Skin of body (tissue), 2 donors: ENCODE results near the gene CERS6. TPM values are rescaled to one million over a fixed set of nuclear protein-coding genes. Genes with fewer than 3 reads are reported as not detected.
A peak's percentile ranks its signal among the peaks of the same experiment; 100 is the strongest.
"Not testable (repeated sequence)": the region's sequence is repeated elsewhere in the genome, so short reads cannot be mapped to it uniquely, and the experiment has no call there.

ENCODE experiments used
- DNase-seq: peaks from one replicate; lab custom pipeline; 2025; lab: John Stamatoyannopoulos, UW
- total RNA-seq: library from RNA; depleted of rRNA; stranded (reverse); fragments of >200 nt; gene quantifications from one replicate; pipeline ENCODE4 v1.2.3, GENCODE V29; 2014

CERS6 gene
- total RNA-seq, 1 donor from 2014 or later = 34.6 TPM

GRCh38 chr2:168501466-168502065, 45.5 kb downstream of the CERS6 start:
- no peak for DNase-seq

DNA sequence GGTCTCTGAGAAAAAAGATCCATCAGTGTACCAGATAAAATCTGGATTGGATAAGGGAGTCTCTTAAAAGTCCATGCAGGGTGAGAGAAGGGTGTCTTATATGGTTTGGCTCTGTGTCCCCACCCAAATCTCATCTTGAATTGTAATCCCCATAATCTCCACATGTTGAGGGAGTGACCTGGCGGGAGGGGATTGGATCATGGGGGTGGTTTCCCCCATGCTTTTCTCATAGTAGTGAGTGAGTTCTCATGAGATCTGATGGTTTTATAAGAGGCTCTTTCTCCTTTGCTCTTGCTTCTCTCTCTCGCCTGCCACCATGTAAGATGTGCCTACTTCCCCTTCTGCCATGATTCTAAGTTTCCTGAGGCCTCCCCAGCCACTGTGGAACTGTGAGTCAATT, 46.8 kb downstream of the CERS6 start:
- not testable (repeated sequence) for DNase-seq

- no peak for DNase-seq
These were observed 47.8 kb downstream of the CERS6 start for GRCh38 chr2:168503901-168504300.

DNA sequence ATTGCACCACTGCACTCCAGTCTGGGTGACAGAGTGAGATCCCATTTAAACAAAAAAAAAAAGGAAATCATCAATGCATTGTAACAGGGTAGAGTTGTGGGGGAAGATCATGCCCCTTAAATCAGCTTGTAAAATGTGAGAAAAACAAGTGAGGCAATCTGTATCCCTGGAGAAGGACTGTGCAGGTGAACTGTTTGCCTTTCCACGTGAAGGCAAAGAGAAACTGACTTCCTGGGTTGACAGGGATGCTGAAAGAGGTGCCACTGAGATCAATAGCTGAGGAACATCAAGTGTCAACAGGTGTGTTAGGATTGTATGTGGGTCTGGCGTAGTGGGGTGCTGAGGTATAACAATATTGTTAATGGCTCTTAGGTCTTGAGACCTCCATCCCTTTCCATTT, 48.3 kb downstream of the CERS6 start:
- DNase-seq = no peak

DNA sequence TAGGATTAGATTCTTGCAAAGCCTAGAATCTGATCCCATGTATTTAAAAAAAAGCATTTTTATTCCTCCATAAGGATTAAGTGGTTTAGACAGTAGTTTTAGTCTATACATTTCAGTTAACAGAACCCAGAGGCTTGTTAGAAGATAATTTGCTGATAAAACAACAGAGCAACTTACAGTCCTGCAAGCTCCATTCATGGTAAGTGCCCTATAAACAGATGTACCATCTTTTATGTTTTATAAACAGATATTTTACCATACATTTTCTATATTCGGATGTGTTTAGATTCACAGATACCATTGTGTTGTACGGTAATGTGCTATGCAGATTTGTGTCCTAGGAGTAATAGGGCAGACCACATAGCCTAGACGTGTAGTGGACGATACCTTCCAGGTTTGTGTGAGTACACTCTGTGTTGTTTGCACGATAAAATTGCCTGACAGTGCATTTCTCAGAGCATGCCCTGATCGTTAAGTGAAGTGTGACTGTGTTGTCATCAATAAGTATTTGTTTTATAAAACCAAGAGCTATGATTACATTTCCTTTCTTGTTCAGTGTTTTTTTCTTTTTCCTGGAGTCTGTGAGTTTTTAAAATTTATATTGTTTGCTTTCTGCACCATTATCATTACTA, 54.2 kb downstream of the CERS6 start:
- no peak for DNase-seq

GRCh38 chr2:168514692-168515091, 58.6 kb downstream of the CERS6 start:
- DNase-seq = no peak

DNA sequence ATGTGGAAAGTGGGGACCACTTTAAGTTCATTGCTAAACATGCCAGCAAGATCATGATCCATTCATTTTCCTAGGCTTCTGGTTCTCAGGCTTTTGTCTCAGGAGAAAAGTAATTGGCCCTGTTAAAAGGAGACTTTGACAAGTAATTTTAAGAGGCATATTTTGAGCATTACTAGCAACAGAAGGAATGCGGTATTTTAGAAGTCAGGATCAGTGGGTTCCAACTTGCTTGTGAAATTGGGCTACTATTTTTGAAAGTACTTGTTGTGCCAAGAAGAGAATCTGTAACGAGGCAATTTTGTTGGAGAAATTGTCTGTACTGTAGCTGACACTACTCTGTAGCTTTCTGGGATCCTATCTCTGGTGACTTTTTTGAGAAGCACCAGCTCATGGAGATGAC, 59.4 kb downstream of the CERS6 start:
- no peak for DNase-seq

DNA sequence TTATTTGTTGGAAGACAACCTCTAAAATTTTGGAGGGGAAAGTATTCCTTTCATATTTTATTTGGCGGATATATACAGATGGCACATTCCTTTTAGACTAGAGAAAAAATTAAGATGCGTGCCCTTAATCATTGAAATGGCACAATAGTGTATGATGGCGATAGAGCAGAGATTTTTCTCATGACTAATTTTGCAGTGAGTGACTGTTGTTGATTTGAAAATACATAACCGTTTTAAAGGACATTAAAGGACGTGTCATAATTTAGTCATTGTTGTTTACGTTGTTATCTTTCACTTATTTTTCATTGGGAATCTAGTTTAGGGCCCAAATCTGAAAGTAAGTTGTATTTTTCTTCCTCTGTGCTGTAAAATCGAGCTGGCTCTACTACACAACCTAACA, 61.7 kb downstream of the CERS6 start:
- no peak for DNase-seq

DNA sequence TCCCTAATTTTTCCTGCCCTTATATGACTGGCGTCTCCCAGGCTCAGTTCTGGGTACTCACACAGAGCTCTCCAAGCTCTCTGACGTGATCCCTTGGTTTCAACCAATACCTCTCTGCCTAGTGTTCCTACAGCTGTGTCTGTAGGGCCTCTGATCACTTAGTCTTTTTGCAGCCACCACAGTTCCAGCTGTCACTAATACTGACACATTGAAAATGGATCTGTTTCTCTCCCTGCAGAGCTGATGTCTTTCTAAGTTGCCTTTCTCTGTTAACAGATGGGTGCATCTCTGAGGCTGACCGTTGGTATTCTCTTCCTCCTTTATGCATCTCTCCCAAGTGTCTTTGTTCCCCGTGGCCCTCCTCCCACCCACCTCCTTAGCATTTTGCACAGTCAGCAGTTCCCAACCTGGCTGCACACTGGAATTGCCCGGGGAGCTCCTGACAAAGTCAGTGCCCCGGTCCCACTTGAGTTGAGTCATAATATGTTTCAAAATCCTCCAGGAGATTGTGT, 62.5 kb downstream of the CERS6 start:
- no peak for DNase-seq

GRCh38 chr2:168519534-168520308, 63.6 kb downstream of the CERS6 start:
- no peak for DNase-seq

- peak; percentile 10 for DNase-seq
These were observed 65.1 kb downstream of the CERS6 start for GRCh38 chr2:168521053-168521741.

DNA sequence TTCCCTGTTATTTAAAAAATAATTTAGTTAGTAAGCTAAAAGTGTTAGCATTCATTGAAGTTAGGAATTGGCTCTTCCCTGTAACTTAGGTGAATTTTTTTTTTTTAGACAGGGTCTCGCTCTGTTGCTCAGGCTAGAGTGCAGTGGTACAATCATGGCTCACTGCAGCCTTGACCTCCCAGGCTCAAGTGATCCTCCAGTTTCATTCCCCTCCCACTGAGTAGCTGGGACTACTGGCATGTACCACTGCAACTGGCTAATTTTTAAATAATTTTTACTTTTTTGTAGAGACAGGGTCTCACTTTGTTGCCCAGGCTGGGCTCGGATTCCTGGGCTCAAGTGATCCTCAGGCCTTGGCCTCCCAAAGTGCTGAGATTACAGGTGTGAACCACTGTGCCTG, 66.4 kb downstream of the CERS6 start:
- DNase-seq = no peak

- no peak for DNase-seq
These were observed 67.9 kb downstream of the CERS6 start for GRCh38 chr2:168524005-168524404.

GRCh38 chr2:168525020-168525419, 68.9 kb downstream of the CERS6 start:
- DNase-seq = no peak

DNA sequence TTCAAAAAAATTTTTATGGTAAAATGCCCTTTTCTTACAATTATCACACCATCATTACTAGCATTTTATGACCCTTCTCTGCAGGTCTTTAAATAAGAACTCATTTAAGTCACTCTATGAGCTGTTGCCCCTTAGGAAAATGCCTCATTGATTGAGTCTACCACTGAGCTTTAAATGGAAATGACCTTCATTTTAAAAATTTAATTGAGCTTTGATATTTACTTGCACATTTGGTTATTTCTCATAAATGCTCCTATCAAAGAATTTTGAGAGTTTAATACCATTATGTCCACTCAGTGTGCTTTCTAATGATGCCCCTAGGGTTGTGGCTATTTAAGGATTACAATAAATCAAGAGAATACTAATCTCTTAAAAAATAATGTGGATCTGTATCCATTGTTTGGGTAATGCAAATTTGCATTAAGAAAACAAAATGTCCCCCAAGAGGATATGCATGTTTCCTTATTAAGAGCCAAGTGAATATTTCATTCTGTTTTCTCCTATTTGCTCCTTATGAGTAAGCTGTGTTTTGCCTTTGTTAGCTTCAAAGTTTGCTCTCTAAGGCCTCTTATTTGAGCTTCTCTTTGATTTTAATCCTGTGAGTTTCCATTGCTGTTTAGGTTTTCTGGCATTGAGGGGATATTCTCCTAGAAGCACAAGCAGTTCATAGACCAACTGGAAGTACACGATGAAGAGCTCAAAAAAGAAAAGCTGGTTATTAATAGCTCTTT, 69.8 kb downstream of the CERS6 start:
- DNase-seq = peak; percentile 40

DNA sequence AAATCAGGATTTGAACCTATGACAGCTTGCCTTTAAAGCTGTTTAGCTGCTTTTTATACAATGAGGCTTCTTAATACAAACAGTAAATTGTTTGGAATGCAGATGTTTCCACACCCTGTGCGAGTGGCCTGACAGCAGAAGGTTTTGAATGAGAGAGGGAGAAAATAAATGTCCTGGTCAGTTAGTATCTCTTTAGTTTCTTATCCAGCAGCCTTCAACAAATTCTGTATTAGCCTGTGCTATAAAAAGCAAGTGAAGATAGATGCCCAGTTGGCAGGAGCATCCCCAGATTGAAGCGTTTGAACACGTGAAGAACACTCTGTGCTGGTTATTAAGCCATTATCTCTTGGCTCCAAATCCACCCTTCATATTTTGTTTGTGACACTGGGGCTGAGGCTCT, 70.6 kb downstream of the CERS6 start:
- DNase-seq = peak; percentile 39

DNA sequence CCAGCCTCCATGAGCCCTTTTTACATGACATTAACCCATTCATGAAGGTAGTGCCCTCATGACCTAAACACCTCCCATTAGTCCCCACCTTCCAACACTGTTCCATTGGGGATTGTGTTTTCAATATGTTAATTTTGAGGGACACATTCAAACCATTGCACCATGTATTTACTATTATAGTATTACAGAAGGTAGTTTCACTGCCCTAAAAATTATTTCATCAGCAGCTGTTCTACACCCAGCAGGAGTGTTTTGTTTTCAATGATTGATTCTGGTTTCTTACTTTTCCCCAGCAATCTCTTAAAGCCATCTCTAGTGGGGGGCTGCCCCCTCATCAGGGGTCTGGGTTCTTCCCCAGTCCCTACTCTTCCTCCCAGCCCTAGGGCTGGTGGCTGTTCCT, 71.9 kb downstream of the CERS6 start:
- no peak for DNase-seq

DNA sequence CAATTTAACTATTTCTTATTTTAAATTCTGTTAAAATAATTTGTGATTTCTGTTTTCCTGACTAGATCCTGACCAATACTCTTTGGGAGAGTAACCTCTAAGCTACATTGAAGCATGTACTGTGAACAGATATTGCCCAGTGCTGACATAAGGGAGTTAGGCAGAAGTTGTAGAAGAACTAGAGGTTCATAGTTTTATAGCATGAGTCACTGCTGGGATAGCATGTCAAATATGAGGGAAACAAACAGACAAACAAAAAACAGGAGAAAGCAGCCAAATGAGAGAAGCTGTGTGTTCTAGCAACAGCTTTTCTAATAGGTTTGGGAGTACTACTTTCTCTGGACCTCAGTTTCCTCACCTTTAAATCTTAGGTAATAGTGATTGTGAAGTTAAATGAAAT, 72.4 kb downstream of the CERS6 start:
- DNase-seq = no peak

- no peak for DNase-seq
These were observed 73.2 kb downstream of the CERS6 start for GRCh38 chr2:168529054-168529833.

GRCh38 chr2:168529900-168530561, 74.0 kb downstream of the CERS6 start:
- no peak for DNase-seq
